GM13977 (cell line): ENCODE measurements around the gene SLC25A25.

Experiments
- DNase-seq: peaks from one replicate; pipeline ENCODE4 v3.0.0; 2012; ENCODE audit warnings: low spot score
- CTCF ChIP-seq: IDR thresholded peaks from 2 replicates; pipeline ENCODE4 v1.5.1; 2012; ENCODE audit warnings: mild to moderate bottlenecking, control low read depth; ENCODE audit not compliant: insufficient read depth; ENCODE audit errors: extremely low read depth, missing control alignments
- in situ Hi-C: fragments of 300-500 bp; cut with MboI; formaldehyde crosslinking; loops from one replicate; pipeline ENCODE4 v1.12.0; 2022; ENCODE audit warnings: low sequenced_read_pairs, low pct_unique_long_range_greater_than_20kb, mixed read lengths, inconsistent platforms; ENCODE audit not compliant: unreplicated experiment

SLC25A25 gene

DNA sequence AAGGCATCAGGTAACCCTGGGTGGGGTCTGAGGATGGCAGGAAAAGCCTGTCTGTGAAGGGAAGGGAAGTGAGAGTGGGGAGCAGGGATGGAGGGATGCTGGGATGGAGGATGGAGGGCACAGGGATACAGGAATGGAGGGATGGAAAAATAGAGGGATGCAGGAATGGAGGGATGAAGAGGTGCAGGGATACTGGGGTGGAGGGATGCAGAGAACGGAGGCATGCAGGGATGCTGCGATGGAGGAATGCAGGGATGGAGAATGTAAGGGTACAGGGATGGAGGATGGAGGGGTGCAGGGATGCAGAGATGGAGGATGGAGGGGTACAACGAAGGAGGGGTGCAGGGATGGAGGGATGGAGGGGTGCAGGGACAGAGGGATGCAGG, 50.4 kb downstream of the SLC25A25 start:
- no peak for DNase-seq
- no peak for TF ChIP-seq CTCF

DNA sequence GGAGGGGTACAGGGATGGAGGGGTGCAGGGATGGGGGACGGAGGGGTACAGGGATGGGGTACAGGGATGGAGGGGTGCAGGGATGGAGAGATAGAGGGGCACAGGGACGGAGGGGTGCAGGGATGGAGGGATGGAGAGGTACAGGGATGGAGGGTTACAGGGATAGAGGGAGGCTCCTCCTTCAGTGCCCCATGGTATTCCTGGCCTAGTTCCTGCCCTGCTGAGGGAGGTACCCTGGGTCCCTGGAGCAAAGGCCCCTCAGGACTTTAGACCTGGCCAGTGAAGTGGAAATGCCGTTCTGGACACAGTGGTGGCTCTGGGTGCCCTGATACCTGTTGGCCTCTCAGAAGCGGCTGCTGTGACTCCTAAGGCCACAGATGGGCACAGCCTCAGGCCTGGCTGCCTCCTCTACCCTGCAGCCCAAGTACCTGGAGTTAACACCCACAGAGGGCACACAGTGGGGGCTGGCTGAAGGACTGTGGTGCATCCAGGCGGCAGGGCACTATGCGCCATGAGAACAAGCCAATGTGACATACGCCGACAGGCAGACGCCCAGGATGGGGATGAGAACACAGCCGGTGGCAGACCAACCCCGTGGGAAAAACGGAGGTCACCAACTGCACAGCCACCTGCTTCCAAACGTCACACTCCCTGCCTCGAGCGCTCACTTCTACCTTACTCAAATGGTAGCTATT, 51.1 kb downstream of the SLC25A25 start:
- no peak for TF ChIP-seq CTCF
- DNase-seq = no peak
- in situ Hi-C loops = no loop called here

More for the DNA sequence above, 50.4 kb downstream of the SLC25A25 start:
- in situ Hi-C loops = no loop called here

- in situ Hi-C loops = no loop called here
- no peak for TF ChIP-seq CTCF
- no peak for DNase-seq
These were observed 52.2 kb downstream of the SLC25A25 start for GRCh38 chr9:128120061-128120740.

GRCh38 chr9:128120741-128121465, 52.9 kb downstream of the SLC25A25 start:
- in situ Hi-C loops = no loop called here
- no peak for TF ChIP-seq CTCF
- no peak for DNase-seq

GRCh38 chr9:128121466-128121810, 53.4 kb downstream of the SLC25A25 start:
- TF ChIP-seq CTCF = no peak
- in situ Hi-C loops = no loop called here
- no peak for DNase-seq

GRCh38 chr9:128121924-128122808, 54.1 kb downstream of the SLC25A25 start:
- in situ Hi-C loops = no loop called here
- no peak for DNase-seq
- no peak for TF ChIP-seq CTCF
